NCI-H2081 (cell line): ENCODE data around the gene PPFIA4.

Experiments used
- DNase-seq, 2 experiments: peaks; one replicate each; lab custom pipeline; 2025; lab: John Stamatoyannopoulos, UW

Gene PPFIA4

DNA sequence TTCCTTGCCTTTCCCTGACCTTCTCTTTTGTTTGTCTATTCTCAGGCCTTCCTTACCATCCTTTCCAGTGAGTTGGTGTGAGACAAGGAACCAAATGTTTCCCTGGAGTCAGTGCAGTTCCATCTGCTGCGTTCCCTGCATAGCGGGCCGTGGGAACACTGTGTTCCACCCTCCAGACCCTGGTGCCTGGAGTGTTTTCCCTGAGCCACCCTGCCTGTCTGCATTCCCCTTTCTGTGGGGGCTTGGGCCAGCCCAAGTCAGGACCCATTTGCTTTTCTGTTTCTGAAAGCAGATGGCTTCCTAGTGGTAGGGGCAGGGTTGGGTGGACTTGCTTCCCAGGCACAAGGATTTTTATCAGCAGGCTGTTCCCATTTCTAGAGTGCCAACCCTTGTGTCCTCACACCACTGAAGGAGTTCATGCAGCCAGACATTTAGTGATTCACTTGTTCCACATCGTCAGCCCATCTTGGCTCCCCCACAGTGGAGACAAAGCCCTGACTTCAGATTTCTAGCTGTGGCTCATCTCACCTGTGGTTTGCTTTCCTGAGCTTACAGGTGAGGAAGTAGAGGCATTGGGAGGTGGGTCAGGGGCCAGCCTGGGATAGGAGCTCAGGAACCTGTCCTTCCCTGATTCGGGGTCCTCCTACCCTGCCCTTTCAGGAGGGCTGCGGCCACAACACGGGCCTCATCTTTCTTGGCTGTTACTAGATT, 73.7 kb downstream of the PPFIA4 start:
- no peak for DNase-seq

DNA sequence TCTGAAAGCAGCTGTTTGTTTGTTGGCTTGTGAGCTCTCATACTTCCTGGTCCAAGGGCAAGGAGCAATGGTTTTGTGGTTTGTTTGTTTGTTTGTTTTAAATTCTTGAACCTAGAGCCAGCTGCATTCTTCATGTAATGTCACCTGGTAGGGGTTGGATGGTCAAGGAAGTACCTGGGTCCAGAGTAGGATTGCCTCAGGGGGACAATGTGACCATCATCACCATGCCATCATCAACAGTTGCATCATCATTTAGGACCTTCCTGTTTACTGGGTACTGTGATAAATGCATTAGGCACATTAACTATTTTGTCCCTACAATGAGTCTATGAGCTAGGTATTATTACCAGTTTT, 74.2 kb downstream of the PPFIA4 start:
- no peak for DNase-seq

- no peak for DNase-seq
Observed at GRCh38 chr1:203101813-203102634, 75.7 kb downstream of the PPFIA4 start.

GRCh38 chr1:203103216-203103615, 76.9 kb downstream of the PPFIA4 start:
- no peak for DNase-seq

- no peak for DNase-seq
Observed at GRCh38 chr1:203103829-203104495, 77.7 kb downstream of the PPFIA4 start.

GRCh38 chr1:203104789-203105390, 78.6 kb downstream of the PPFIA4 start:
- no peak for DNase-seq

GRCh38 chr1:203112475-203112874, 86.2 kb downstream of the PPFIA4 start:
- no peak for DNase-seq

- DNase-seq, result no peak
Observed at GRCh38 chr1:203113308-203113707, 87.0 kb downstream of the PPFIA4 start.

DNA sequence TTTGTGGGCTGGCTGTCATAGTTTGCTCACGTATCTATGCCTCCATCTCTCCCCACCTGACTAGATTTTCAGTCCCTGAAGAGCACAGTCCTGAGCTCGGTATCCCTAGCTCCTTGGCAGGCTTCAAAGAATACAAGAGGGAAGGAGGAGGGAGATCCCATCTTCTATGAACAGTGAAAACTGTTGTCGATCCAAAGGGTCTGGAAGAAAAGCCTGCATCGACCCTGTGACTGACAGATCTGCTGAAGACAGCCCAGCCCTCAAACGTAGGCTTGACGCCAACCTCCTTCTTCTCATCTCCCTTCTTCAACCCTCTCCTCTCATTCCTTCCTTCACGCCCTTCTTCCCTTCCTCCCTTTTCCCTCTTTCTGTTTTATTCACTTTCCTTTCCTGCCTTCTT, 87.9 kb downstream of the PPFIA4 start:
- no peak for DNase-seq

- no peak for DNase-seq
Observed at GRCh38 chr1:203116091-203116820, 90.0 kb downstream of the PPFIA4 start.

GRCh38 chr1:203117611-203118575, 91.6 kb downstream of the PPFIA4 start:
- peak; percentile 33 to 38 for DNase-seq

GRCh38 chr1:203120325-203121153, 94.2 kb downstream of the PPFIA4 start:
- DNase-seq, result no peak

- DNase-seq, result no peak
Observed at GRCh38 chr1:203121186-203122015, 95.1 kb downstream of the PPFIA4 start.

- DNase-seq, result no peak
Observed at GRCh38 chr1:203122159-203122558, 95.9 kb downstream of the PPFIA4 start.

GRCh38 chr1:203124011-203124410, 97.7 kb downstream of the PPFIA4 start:
- no peak for DNase-seq

DNA sequence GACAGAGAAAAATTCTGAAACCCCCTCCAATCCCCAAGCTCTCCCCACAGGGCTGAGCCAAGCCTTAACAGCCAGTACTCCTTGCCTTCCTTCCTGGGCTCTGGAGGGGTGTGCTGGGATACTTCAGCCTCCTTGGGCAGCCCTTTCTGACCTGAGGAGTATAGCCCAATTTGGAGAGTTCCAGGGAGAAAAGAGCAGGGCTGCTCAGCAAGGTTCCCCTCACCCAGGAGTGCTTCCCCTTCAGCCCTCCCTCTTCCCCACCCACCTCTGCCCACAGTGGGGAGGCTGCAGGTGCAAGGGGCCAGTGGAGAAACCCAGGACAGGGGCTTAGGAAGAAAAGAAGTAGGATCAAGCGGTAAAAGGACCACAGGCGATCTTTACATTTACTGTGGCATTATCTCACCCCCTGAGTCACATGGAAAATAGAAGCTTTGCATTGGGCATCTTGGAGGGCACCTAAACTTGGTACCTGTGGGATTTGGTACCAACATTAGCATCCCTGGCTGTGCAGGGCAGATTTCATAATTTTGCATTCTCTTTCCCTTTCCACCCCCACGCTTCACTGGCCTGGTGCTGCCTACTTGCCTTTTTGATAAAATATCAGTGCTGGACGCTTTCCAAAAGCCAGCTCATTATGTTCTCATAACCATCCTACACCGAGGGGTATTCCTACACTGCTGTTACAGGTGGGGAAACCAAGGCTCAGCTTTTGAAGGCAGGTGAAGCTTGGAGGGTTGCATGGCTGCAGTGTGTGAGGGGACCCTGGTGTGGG, 98.4 kb downstream of the PPFIA4 start:
- no peak for DNase-seq

DNA sequence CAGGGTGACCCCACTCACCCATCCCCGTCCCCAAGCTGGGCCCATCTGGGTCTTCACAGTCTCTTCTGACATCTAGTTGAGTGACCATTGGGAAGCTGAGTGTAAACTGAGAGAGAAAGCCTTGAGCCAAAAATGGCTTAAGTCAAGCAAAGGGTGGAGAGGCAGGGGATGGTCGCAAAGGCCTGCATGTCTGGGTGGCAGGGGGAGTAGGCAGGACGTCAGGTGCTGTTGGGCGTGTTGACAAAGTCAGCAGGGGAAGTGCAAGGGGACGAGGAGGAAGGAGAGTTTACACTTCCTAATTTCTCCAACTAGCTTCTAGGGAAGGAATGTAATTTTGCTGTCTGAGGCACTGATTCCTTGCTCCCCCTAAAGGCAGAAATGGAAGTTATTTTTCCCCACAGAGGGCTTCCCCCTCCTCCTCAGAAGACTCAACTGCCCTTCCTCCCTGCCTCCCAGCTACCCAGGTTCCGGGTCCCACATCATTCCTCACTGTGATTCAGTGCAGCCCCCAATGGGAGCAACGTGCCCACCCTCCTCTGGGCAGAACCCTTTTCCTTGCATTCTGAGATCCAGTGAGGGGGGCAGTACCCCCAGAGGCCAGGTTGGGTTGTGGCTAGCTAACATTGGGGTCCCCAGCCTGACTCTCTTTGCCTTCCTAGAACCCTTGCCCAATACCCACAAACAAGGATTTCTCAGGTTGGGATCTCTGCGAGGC, 100.0 kb downstream of the PPFIA4 start:
- DNase-seq, result no peak
